Mesendoderm (in vitro differentiated cells): ENCODE measurements around the gene USP7.
A peak's percentile ranks its signal among the peaks of the same experiment; 100 is the strongest.

Experiments used
- DNase-seq: peaks from one replicate; pipeline ENCODE4 v3.0.0; 2013
- H2AK5ac ChIP-seq: 2 replicates; pipeline ENCODE4 v1.6.1; 2013; ENCODE audit warnings: low read length, inconsistent platforms
- H2BK120ac ChIP-seq: 2 replicates; pipeline ENCODE4 v1.6.1; 2013; ENCODE audit warnings: low read depth, mild to moderate bottlenecking, low read length, moderate library complexity, mixed read lengths
- H2BK15ac ChIP-seq: replicated peaks from 2 replicates; pipeline ENCODE4 v1.6.1; 2013; ENCODE audit warnings: low read depth, mild to moderate bottlenecking, moderate library complexity
- H2BK5ac ChIP-seq: 2 replicates; pipeline ENCODE4 v1.6.1; 2013; ENCODE audit warnings: low read length, inconsistent platforms
- H3K18ac ChIP-seq: 2 replicates; pipeline ENCODE4 v1.6.1; 2013; ENCODE audit warnings: mild to moderate bottlenecking, low read length, mixed read lengths
- H3K23ac ChIP-seq: one replicate; pipeline ENCODE4 v1.6.1; 2013; ENCODE audit warnings: low read length
- H3K27ac ChIP-seq: 2 replicates; pipeline ENCODE4 v1.5.1; 2013; ENCODE audit warnings: low read depth, mild to moderate bottlenecking, inconsistent platforms, low read length, moderate library complexity
- H3K27me3 ChIP-seq: 2 replicates; pipeline ENCODE4 v1.6.1; 2013; ENCODE audit warnings: low read length, control low read depth, mild to moderate bottlenecking, inconsistent platforms; ENCODE audit not compliant: insufficient read depth, poor library complexity
- H3K36me3 ChIP-seq: 2 replicates; pipeline ENCODE4 v1.6.1; 2013; ENCODE audit warnings: low read length, inconsistent platforms; ENCODE audit not compliant: control insufficient read depth, insufficient read depth
- H3K4ac ChIP-seq: one replicate; pipeline ENCODE4 v1.6.1; 2013; ENCODE audit warnings: low read depth, mild to moderate bottlenecking, low read length, moderate library complexity
- H3K4me1 ChIP-seq: 2 replicates; pipeline ENCODE4 v1.6.1; 2013; ENCODE audit warnings: low read depth, low read length, inconsistent platforms; ENCODE audit not compliant: control insufficient read depth
- H3K4me2 ChIP-seq: 2 replicates; pipeline ENCODE4 v1.6.1; 2013; ENCODE audit warnings: low read length
- H3K4me3 ChIP-seq: 2 replicates; pipeline ENCODE4 v1.5.1; 2013; ENCODE audit warnings: mild to moderate bottlenecking, low read length
- H3K56ac ChIP-seq: one replicate; pipeline ENCODE4 v1.6.1; 2013; ENCODE audit warnings: low read length
- H3K79me1 ChIP-seq: 2 replicates; pipeline ENCODE4 v1.6.1; 2013; ENCODE audit warnings: low read length, inconsistent platforms
- H3K79me2 ChIP-seq: 2 replicates; pipeline ENCODE4 v1.6.1; 2013; ENCODE audit warnings: mild to moderate bottlenecking, low read length; ENCODE audit not compliant: control insufficient read depth, insufficient read depth
- H3K9ac ChIP-seq: 2 replicates; pipeline ENCODE4 v1.6.1; 2013; ENCODE audit warnings: low read length, inconsistent platforms
- H4K5ac ChIP-seq: one replicate; pipeline ENCODE4 v1.6.1; 2013; ENCODE audit warnings: low read length
- H4K8ac ChIP-seq: one replicate; pipeline ENCODE4 v1.6.1; 2013; ENCODE audit warnings: low read depth, mild to moderate bottlenecking, control low read depth, low read length, moderate library complexity
- WGBS: extraction: QIAGEN DNeasy Blood & Tissue Kit; methylation state at CpG from one replicate; pipeline ENCODE4 v1.1.7; 2013; ENCODE audit warnings: low lambda C conversion rate, missing lambda C conversion rate; ENCODE audit not compliant: insufficient coverage; ENCODE audit errors: extremely low coverage; 5-methylcytosine and 5-hydroxymethylcytosine counted together

The USP7 gene

DNA sequence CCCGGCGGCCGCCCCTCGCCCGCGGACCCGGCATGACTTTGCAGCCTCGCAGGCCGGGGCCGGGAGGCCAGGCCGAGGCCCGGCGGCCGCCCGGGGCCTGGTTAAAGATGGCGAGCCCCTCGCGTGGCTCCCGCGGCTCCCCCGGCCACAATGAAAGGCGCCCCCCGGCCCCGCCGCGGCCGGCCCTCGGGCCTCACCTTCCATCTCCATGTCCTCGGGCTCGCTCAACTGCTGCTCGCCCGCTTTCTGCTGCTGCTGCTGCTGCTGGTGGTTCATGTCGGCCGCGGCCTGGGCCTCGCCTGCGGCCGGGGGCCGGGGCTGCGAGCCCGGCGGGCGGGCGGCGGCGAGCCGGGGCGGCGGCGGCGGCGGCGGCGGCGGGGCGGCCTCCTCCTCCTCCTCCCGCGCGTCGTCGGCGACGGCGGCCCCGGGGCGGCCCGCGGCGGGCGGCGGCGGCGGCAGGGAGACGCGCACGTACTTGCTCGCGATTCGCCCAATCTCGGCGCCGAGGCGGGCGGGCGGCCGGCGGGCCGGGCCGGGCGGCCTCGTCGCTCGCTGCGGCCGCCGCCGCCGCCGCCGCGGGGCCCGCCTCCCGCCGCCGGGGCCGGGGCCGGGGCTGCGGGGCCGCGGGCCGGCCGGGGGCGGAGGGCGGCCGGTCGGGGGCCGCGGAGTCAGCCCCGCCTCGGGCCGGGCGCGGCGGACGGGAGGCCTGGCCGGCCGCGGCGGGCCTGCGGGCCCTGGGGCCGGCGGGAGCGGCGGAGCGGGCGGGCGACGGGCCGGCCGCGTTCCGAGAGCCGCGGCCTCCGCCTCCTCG is 491 bp downstream of the USP7 start:
- H3K4me1 ChIP-seq = peaks cover 20% of the 10 kb centered on the region
- no peak for DNase-seq
- peak overlapping the region; percentile 100 for H3K18ac ChIP-seq
- H3K79me1 ChIP-seq = peaks cover 9% of the 10 kb centered on the region
- H3K4ac ChIP-seq = peak overlapping the region; percentile 93
- H2BK15ac ChIP-seq = no peak overlapping the region
- H3K36me3 ChIP-seq = no peaks in the 10 kb centered on the region
- peaks cover 48% of the 10 kb centered on the region for H3K79me2 ChIP-seq
- H3K4me2 ChIP-seq = no peak overlapping the region
- no peak overlapping the region for H4K5ac ChIP-seq
- H3K27me3 ChIP-seq = no peaks in the 10 kb centered on the region
- peak overlapping the region; percentile 66 for H2BK120ac ChIP-seq
- no peak overlapping the region for H3K23ac ChIP-seq
- H2BK5ac ChIP-seq = no peak overlapping the region
- peak overlapping the region; percentile 58 for H3K4me3 ChIP-seq
- peak overlapping the region; percentile 55 for H3K27ac ChIP-seq
- H2AK5ac ChIP-seq = no peak overlapping the region
- H3K9ac ChIP-seq = peak overlapping the region; percentile 63
- WGBS = no CpG with 5 or more reads among the region's 146 CpGs
- peak overlapping the region; percentile 95 for H3K56ac ChIP-seq
- no peak overlapping the region for H4K8ac ChIP-seq

DNA sequence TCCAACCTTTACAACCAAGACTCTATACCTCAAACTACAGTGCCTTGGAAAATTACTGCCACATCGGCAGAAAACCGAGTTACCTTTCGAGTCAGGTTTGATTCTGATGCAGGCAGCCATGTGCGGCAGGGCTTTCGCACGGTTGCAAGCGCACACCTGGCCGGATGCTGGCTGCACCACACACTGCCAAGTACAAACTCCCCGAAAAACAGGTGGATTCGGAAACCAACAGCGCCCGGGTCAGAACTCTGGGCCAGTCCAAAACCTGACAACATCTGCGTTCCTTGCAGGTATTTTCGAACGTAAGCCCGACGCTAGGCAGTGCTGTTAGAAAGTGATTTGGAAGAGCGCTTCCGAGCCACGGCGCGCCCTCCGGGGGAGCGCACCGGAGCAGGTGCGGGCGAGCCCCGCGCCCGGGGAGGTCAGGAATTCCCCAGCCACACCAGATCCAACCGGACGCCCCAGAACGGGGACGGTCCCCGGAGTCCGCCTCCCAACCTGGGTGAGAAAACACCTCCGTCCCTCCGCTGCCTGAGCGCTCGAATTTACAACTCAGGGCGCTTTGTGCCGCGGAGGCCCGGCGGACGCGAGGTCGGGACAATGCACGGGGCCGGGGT is 1.2 kb downstream of the USP7 start:
- Histone ChIP-seq H3K4me2 (peak overlapping the region; percentile 97), H2BK5ac (no peak overlapping the region)

DNA sequence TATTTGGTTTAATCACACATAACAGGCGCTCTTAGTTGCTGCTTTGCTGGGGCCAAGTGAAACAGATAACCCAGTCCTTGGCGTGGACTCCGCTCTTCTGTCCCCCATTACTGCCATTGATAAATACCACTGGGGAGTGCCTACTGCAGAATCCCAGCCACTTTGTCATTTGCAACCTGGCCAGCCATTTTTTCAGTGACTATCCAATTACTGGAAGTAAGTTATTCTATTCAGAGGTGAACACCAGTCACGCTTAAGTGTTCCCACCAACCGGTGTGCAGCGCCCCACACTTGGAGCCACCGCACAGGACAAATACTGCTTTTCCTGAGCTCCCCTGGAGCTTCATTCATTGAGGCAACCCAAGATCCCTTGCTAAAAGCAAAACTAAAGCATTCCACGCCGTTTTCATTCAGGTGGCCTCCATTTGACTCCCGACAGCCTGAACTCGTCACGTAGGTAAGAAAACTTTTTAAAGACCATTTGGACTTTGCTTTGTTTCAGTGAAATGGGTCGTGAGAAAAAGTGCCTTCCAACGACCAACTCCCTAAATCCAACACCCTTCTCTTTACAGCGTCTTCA is 1.8 kb downstream of the USP7 start:
- Histone ChIP-seq H3K36me3 (no peaks in the 10 kb centered on the region), H3K56ac (peak overlapping the region; percentile 95), H3K4me1 (peaks cover 24% of the 10 kb centered on the region), H4K5ac (no peak overlapping the region), H3K79me1 (peaks cover 10% of the 10 kb centered on the region), H3K79me2 (peaks cover 61% of the 10 kb centered on the region), H3K4me3 (peak overlapping the region; percentile 58), H3K23ac (no peak overlapping the region), H3K27me3 (no peaks in the 10 kb centered on the region), H3K18ac (no peak overlapping the region), H2BK120ac (no peak overlapping the region), H3K9ac (peak overlapping the region; percentile 63), H2BK5ac (no peak overlapping the region), H4K8ac (no peak overlapping the region), H2AK5ac (no peak overlapping the region), H3K4ac (no peak overlapping the region), H3K27ac (no peak overlapping the region), H3K4me2 (peak overlapping the region; percentile 97), H2BK15ac (no peak overlapping the region)
- WGBS = no CpG with 5 or more reads among the region's 15 CpGs
- no peak for DNase-seq

More for the DNA sequence above, 1.2 kb downstream of the USP7 start:
- Histone ChIP-seq H3K27ac (no peak overlapping the region), H3K56ac (peak overlapping the region; percentile 95), H3K23ac (no peak overlapping the region), H3K36me3 (no peaks in the 10 kb centered on the region), H3K79me1 (peaks cover 10% of the 10 kb centered on the region), H3K27me3 (no peaks in the 10 kb centered on the region), H2BK15ac (no peak overlapping the region), H2AK5ac (no peak overlapping the region), H3K4ac (peak overlapping the region; percentile 93), H4K8ac (no peak overlapping the region), H4K5ac (no peak overlapping the region), H2BK120ac (no peak overlapping the region), H3K9ac (peak overlapping the region; percentile 63), H3K4me1 (peaks cover 24% of the 10 kb centered on the region), H3K4me3 (peak overlapping the region; percentile 58), H3K79me2 (peaks cover 55% of the 10 kb centered on the region), H3K18ac (peak overlapping the region; percentile 100)
- WGBS = no CpG with 5 or more reads among the region's 50 CpGs
- DNase-seq = peak; percentile 39

DNA sequence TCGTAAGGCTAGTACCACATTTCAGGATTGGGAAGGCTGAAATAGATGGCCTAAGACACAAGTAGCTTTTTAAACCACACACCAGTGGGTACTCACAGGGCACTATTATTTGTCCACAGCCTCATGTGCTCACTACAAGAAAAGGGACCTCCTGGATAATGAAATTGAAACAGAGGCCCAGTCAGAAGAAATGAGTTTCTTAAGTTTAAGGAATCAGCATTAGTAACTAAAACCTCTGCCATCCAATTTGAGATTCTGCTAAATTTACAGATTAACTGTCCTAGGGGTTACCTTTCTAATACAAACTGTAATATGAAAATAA is 3.0 kb downstream of the USP7 start:
- no peak overlapping the region for H4K5ac ChIP-seq
- H3K36me3 ChIP-seq = no peaks in the 10 kb centered on the region
- H3K27me3 ChIP-seq = no peaks in the 10 kb centered on the region
- peaks cover 24% of the 10 kb centered on the region for H3K4me1 ChIP-seq
- H2AK5ac ChIP-seq = no peak overlapping the region
- H3K23ac ChIP-seq = no peak overlapping the region
- peak overlapping the region; percentile 28 for H3K56ac ChIP-seq
- WGBS = no CpG with 5 or more reads among the region's 1 CpG
- H3K4me3 ChIP-seq = no peak overlapping the region
- no peak overlapping the region for H3K27ac ChIP-seq
- peaks cover 10% of the 10 kb centered on the region for H3K79me1 ChIP-seq
- peaks cover 73% of the 10 kb centered on the region for H3K79me2 ChIP-seq
- H3K4me2 ChIP-seq = no peak overlapping the region
- H3K18ac ChIP-seq = no peak overlapping the region
- H2BK120ac ChIP-seq = no peak overlapping the region
- H3K4ac ChIP-seq = no peak overlapping the region
- H3K9ac ChIP-seq = no peak overlapping the region
- no peak overlapping the region for H4K8ac ChIP-seq
- DNase-seq = no peak
- H2BK15ac ChIP-seq = no peak overlapping the region
- no peak overlapping the region for H2BK5ac ChIP-seq

DNA sequence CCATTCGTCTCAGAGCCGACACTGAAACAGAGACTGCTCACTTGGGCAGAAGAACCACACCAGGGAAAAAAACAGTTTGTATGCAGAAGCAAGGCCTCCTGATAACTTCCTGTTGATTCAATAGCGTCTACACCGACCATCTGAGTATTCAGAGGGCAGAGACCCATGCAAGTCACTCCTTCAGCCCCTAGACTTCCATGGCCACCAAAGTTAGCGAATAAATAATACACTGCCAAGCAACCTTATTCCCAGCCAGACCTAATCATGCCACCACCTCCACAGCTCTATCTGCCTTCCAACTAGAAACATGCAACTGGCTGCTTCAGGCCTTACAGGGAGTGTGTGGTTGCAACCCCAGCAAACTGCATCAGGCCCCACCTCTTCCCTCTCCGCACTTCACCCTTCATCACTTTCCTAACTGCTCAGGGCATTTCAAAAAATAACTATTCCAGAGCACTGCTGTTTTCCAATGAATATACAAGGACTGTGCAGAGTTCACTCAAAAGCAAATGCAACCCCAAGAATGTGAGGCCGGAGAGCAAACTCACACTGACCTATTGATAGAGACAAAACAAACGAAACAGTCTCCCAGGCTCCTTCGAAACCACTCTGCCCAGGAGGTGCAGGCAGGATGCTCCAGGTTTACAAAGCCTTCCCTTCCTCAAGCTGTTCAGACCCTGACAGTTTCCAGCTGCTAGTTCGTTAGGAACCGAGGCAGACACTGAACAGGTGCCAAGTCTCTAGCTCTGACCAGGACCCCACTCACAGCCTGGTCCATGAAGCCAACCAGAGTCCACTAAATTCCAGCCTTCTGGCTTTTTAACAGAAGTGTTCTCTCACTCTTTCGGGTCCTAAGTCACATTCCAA is 3.6 kb downstream of the USP7 start:
- H3K4ac ChIP-seq = no peak overlapping the region
- H3K36me3 ChIP-seq = no peaks in the 10 kb centered on the region
- no peak overlapping the region for H4K8ac ChIP-seq
- peak overlapping the region; percentile 28 for H3K56ac ChIP-seq
- H3K79me2 ChIP-seq = peaks cover 79% of the 10 kb centered on the region
- H4K5ac ChIP-seq = no peak overlapping the region
- peak overlapping the region; percentile 4 for H3K4me2 ChIP-seq
- peak overlapping the region; percentile 35 for H3K9ac ChIP-seq
- DNase-seq = peak; percentile 43
- H2BK5ac ChIP-seq = no peak overlapping the region
- peak overlapping the region; percentile 7 for H3K23ac ChIP-seq
- no peak overlapping the region for H2BK120ac ChIP-seq
- H2BK15ac ChIP-seq = no peak overlapping the region
- peaks cover 10% of the 10 kb centered on the region for H3K79me1 ChIP-seq
- no peak overlapping the region for H3K4me3 ChIP-seq
- H3K4me1 ChIP-seq = peaks cover 24% of the 10 kb centered on the region
- H3K18ac ChIP-seq = no peak overlapping the region
- no peak overlapping the region for H2AK5ac ChIP-seq
- no peak overlapping the region for H3K27ac ChIP-seq
- no CpG with 5 or more reads among the region's 12 CpGs for WGBS
- H3K27me3 ChIP-seq = no peaks in the 10 kb centered on the region
